SH-SY5Y (cell line): ENCODE measurements around the gene M1AP.

ENCODE experiments used
- GATA2 ChIP-seq: IDR thresholded peaks from 2 replicates; pipeline ENCODE4 v1.6.1; 2011; ENCODE audit warnings: mild to moderate bottlenecking, low read depth, low read length
- GATA3 ChIP-seq: IDR thresholded peaks from 2 replicates; pipeline ENCODE4 v1.6.1; 2011; ENCODE audit warnings: low read depth, mild to moderate bottlenecking, low read length, moderate library complexity

- TF ChIP-seq GATA3, result no peak
- no peak for TF ChIP-seq GATA2
These were observed 66.7 kb downstream of the M1AP start for GRCh38 chr2:74581463-74581862.
